ENCODE data around the gene PRKCD.

GRCh38 chr3:53234841-53235232 lies 73.8 kb downstream of the PRKCD start:
- no peak for TF ChIP-seq CTCF (IDR thresholded peaks at IDR 0.05)
- TF ChIP-seq POLR2A (IDR thresholded peaks at IDR 0.05) = no peak

Data from lower leg skin (tissue), 3 donors.